HTERT RPE-1 (cell line): Measurements from ENCODE around the gene IFNA10.
"Not testable (repeated sequence)": the region's sequence is repeated elsewhere in the genome, so short reads cannot be mapped to it uniquely, and the experiment has no call there.

Experiments used
- in situ Hi-C: fragments of 300-500 bp; cut with MboI; formaldehyde crosslinking; loops from 4 replicates; pipeline ENCODE4 v1.14.3; 2020; ENCODE audit warnings: low sequenced_read_pairs

IFNA10 gene

DNA sequence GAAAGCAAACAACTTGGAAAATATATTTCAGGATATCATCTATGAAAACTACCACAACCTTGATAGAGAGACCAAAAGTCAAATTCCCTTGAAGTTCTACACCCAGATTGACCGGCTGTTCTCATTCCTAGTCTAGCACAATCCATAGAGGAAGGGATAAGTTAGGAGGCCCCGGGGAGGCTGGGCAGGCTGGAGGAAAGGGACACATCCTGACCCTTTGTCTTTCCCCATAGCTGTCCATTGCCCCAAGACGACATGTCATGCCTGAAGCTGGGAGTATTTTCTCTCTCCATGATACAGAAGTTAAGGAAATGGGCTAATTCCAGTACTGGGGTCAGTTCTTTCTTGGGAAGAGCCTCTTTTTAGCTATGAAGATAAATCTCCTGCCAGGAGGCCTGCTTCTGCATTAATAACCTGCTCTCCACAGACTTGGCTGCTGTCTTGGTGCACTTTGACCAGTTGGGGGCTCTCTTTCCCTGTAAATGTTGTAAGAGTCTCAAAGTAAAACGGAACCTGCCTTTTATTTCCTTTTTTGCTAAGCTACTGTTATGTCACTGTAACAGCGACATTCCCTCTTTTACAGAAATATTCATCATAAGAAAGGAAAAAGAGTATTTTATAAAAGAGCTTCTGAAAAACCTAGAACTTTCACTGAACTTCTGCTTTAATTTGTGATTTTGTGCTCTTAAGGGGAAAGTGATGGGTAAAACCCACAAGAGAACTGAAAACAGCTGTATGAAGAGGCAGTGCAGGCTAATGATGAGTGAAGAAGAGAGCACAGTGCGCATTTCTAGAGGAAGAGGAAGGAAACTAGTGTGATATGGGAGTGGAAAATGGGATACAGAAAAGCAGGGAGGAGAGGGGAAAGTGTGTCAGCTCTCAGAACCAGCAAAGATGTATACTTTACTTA lies 11.8 kb downstream of the IFNA10 start:
- in situ Hi-C loops = not testable (repeated sequence)

- in situ Hi-C loops = not testable (repeated sequence)
Observed at GRCh38 chr9:21187487-21187886, 19.5 kb downstream of the IFNA10 start, which contains the start of gene IFNA4. Gene IFNA4 (minus strand): TSS chr9:21187587. CDS start chr9:21187531, 56 bp downstream.

DNA sequence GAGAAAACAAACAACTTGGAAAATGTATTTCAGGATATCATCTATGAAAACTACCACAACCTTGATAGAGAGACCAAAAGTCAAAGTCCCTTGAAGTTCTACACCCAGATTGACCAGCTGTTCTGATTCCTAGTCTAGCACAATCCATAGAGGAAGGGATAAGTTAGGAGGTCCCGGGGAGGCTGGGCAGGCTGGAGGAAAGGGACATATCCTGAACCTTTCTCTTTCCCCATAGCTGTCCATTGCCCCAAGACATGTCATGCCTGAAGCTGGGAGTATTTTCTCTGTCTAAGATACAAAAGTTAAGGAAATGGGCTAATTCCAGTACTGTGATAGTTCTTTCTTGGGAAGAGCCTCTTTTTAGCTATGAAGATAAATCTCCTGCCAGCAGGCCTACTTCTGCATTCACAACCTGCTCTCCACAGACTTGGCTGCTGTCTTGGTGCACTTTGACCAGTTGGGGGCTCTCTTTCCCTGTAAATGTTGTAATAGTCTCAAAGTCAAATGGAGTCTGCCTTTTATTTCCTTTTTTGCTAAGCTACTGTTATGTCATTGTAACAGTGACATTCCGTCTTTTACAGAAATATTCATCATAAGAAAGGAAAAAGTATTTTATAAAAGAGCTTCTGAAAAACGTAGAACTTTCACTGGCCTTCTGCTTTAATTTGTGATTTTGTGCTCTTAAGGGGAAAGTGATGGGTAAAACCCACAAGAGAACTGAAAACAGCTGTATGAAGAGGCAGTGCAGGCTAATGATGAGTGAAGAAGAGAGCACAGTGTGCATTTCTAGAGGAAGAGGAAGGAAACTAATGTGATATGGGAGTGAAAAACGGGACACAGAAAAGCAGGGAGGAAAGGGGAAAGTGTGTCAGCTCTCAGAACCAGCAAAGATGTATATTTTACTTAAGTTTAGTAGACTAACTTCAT lies 23.9 kb downstream of the IFNA10 start:
- in situ Hi-C loops = not testable (repeated sequence)

DNA sequence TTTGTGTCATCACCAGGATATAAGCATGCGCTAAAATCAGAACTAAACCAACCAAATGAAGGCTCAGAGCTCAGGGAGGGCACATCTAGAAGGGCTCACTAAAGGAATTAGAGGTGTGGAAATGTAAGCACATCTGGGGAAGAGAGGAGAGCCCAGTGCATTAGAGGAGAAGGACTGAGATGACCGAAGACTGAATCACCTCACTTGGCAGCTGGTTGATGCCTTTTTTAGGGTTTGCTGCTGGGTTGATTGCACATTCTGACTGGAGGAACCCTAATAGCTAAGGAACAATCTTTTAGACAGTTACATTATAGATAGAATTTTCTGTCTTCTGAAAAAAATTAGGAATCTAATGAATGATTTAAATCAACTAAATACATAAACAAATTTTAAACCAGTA lies 32.3 kb downstream of the IFNA10 start:
- in situ Hi-C loops = no loop called here

DNA sequence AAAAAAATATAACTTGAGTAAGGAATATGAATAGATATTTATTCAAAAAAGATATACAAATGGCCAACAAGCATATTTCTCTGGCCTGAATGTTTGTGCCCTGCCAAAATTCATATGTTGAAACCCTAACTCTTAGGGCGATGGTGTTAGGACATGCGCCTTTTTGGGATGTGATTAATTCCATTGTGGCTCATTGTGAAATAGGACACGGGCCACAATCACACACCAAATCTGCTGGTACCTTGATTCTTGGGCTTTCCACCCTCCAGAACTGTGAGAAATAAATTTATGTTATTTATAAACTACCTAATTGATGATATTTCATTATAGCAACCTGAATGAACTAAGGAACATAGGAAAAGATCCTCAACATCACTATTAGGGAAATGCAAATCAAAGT lies 34.8 kb downstream of the IFNA10 start:
- in situ Hi-C loops = no loop called here

- in situ Hi-C loops = no loop called here
Observed at GRCh38 chr9:21171351-21171750, 35.6 kb downstream of the IFNA10 start.

DNA sequence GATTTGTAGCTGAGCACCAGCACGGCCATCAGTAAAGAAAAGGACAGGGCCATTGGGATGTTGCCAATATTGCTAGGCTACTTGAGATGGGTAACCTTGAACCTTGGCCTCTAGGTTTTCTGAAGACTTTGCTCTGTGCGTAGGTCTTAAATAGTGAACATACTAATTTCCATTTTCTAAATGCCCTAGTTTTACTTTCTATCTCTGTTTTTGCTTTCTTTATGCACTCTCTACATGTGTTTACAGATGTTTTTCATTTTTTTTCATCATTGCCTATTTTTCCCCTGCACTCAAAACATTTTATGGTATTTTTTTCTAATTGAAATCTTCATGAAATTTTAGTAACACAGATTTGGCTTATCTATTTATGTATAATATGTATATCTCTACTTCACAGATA lies 40.4 kb downstream of the IFNA10 start, which contains the start of gene IFNA21:
TSS of gene IFNA21 (minus strand) at position 101 of the 400 bp plus-strand sequence. CDS start at position 53, 48 bp downstream.
- in situ Hi-C loops = not testable (repeated sequence)

GRCh38 chr9:21165516-21165915 lies 41.4 kb downstream of the IFNA10 start:
- in situ Hi-C loops = no loop called here

- in situ Hi-C loops = no loop called here
Observed at GRCh38 chr9:21160178-21160577, 46.8 kb downstream of the IFNA10 start.
